KMS-11 (cell line): Measurements from ENCODE around the gene NTSR2.

Experiments used
- H2AFZ ChIP-seq: fragments of 200-600 bp; sonication (generic); 2 replicates; pipeline ENCODE4 v1.6.1; 2016; ENCODE audit warnings: antibody characterized with exemption, mixed run types, low read depth
- H3K27ac ChIP-seq: fragments of 200-600 bp; sonication (generic); 2 replicates; pipeline ENCODE4 v1.6.1; 2016; ENCODE audit warnings: mild to moderate bottlenecking, mixed run types
- H3K27me3 ChIP-seq: fragments of 200-600 bp; sonication (generic); 2 replicates; pipeline ENCODE4 v1.6.1; 2017; ENCODE audit warnings: mild to moderate bottlenecking, low read depth, mixed run types, moderate library complexity; ENCODE audit not compliant: insufficient read depth
- H3K36me3 ChIP-seq: fragments of 200-600 bp; sonication (generic); 2 replicates; pipeline ENCODE4 v1.6.1; 2017; ENCODE audit warnings: mild to moderate bottlenecking, mixed run types; ENCODE audit not compliant: insufficient read depth
- H3K4me1 ChIP-seq: fragments of 200-600 bp; sonication (generic); 2 replicates; pipeline ENCODE4 v1.6.1; 2016; ENCODE audit warnings: mild to moderate bottlenecking, low read depth, mixed run types; ENCODE audit not compliant: poor library complexity, severe bottlenecking
- H3K4me2 ChIP-seq: fragments of 200-600 bp; sonication (generic); 2 replicates; pipeline ENCODE4 v1.7.0; 2016; ENCODE audit warnings: mild to moderate bottlenecking, mixed run types
- H3K4me3 ChIP-seq: fragments of 200-600 bp; sonication (generic); IDR thresholded peaks from 2 replicates; pipeline ENCODE4 v1.6.1; 2017; ENCODE audit warnings: low read depth, low read length, mixed read lengths; ENCODE audit not compliant: insufficient read depth
- H3K79me2 ChIP-seq: fragments of 200-600 bp; sonication (generic); 2 replicates; pipeline ENCODE4 v1.6.1; 2016; ENCODE audit warnings: low read depth, mixed run types; ENCODE audit not compliant: insufficient read depth
- H3K9ac ChIP-seq: fragments of 200-600 bp; sonication (generic); 2 replicates; pipeline ENCODE4 v1.6.1; 2016; ENCODE audit warnings: mild to moderate bottlenecking, mixed run types
- H4K20me1 ChIP-seq: fragments of 200-600 bp; sonication (generic); 2 replicates; pipeline ENCODE4 v1.6.1; 2016; ENCODE audit warnings: mild to moderate bottlenecking, mixed run types; ENCODE audit not compliant: insufficient read depth
- CTCF ChIP-seq: fragments of 200-600 bp; sonication (generic); conservative IDR thresholded peaks from 2 replicates; pipeline ENCODE4 v1.6.1; 2017; ENCODE audit warnings: low read depth, mild to moderate bottlenecking, antibody characterized with exemption, low read length, moderate library complexity, mixed read lengths

The NTSR2 gene

GRCh38 chr2:11628675-11629074, 41.3 kb downstream of the NTSR2 start:
- no peaks in the 10 kb centered on the region for H3K36me3 ChIP-seq
- no peak overlapping the region for H3K9ac ChIP-seq
- no peak overlapping the region for H2AFZ ChIP-seq
- H3K79me2 ChIP-seq = no peaks in the 10 kb centered on the region
- no peaks in the 10 kb centered on the region for H3K4me1 ChIP-seq
- H3K27me3 ChIP-seq = no peaks in the 10 kb centered on the region
- no peak overlapping the region for H3K4me2 ChIP-seq
- TF ChIP-seq CTCF = no peak
- no peak overlapping the region for H3K27ac ChIP-seq
- no peaks in the 10 kb centered on the region for H4K20me1 ChIP-seq
- no peak overlapping the region for H3K4me3 ChIP-seq

GRCh38 chr2:11625671-11626070, 44.3 kb downstream of the NTSR2 start:
- H3K4me2 ChIP-seq = no peak overlapping the region
- H3K9ac ChIP-seq = no peak overlapping the region
- no peaks in the 10 kb centered on the region for H4K20me1 ChIP-seq
- no peak overlapping the region for H3K4me3 ChIP-seq
- no peak for TF ChIP-seq CTCF
- H3K27ac ChIP-seq = no peak overlapping the region
- H3K4me1 ChIP-seq = no peaks in the 10 kb centered on the region
- H2AFZ ChIP-seq = no peak overlapping the region
- no peaks in the 10 kb centered on the region for H3K27me3 ChIP-seq
- H3K36me3 ChIP-seq = no peaks in the 10 kb centered on the region
- no peaks in the 10 kb centered on the region for H3K79me2 ChIP-seq

- H3K27ac ChIP-seq = no peak overlapping the region
Measured at GRCh38 chr2:11624893-11625292, 45.1 kb downstream of the NTSR2 start.

GRCh38 chr2:11622611-11623010, 47.4 kb downstream of the NTSR2 start:
- H3K4me1 ChIP-seq = no peaks in the 10 kb centered on the region
- no peak overlapping the region for H3K4me3 ChIP-seq

More at GRCh38 chr2:11624893-11625292, 45.1 kb downstream of the NTSR2 start:
- Histone ChIP-seq H3K36me3 (no peaks in the 10 kb centered on the region), H3K4me1 (no peaks in the 10 kb centered on the region), H3K9ac (no peak overlapping the region), H3K27me3 (no peaks in the 10 kb centered on the region), H3K4me3 (no peak overlapping the region), H2AFZ (no peak overlapping the region), H4K20me1 (no peaks in the 10 kb centered on the region), H3K79me2 (no peaks in the 10 kb centered on the region), H3K4me2 (no peak overlapping the region)
- no peak for TF ChIP-seq CTCF

More at GRCh38 chr2:11622611-11623010, 47.4 kb downstream of the NTSR2 start:
- H2AFZ ChIP-seq = no peak overlapping the region
- H3K36me3 ChIP-seq = no peaks in the 10 kb centered on the region
- H3K27ac ChIP-seq = no peak overlapping the region
- no peak overlapping the region for H3K9ac ChIP-seq
- H4K20me1 ChIP-seq = no peaks in the 10 kb centered on the region
- no peaks in the 10 kb centered on the region for H3K79me2 ChIP-seq
- no peak overlapping the region for H3K4me2 ChIP-seq
- H3K27me3 ChIP-seq = no peaks in the 10 kb centered on the region
- TF ChIP-seq CTCF = no peak
